AG09319 (cell line): ENCODE measurements around the gene NRF1.

Source experiments
- DNase-seq: peaks from one replicate; pipeline ENCODE4 v3.0.0-alpha.2; 2010; ENCODE audit warnings: low read depth; ENCODE audit errors: extremely low read depth
- TF ChIP-seq, protein P1 (sequence below): IDR thresholded peaks from 2 replicates; pipeline ENCODE4 v1.5.1; 2011; ENCODE audit warnings: low read depth, mild to moderate bottlenecking, inconsistent platforms, low read length, moderate library complexity

The NRF1 gene

DNA sequence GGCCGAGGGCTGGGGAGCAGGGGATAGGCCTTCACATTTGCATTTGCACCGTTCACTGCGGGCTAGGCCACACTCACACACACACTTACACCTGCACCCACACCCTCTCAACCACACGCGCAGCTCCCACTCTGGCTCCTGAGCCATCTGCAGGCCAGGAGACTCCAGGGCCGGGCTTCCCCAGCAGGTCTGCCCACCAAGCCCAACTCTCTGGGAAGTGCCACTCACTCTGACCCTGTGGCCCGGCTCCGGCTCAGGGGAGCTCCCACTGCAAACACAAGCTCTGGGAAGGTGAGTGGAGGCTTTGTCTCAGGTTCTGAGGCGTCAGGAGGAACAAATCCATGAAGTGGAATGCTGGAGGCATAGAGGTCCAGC, 157.9 kb downstream of the NRF1 start:
- TF ChIP-seq, protein P1, sequence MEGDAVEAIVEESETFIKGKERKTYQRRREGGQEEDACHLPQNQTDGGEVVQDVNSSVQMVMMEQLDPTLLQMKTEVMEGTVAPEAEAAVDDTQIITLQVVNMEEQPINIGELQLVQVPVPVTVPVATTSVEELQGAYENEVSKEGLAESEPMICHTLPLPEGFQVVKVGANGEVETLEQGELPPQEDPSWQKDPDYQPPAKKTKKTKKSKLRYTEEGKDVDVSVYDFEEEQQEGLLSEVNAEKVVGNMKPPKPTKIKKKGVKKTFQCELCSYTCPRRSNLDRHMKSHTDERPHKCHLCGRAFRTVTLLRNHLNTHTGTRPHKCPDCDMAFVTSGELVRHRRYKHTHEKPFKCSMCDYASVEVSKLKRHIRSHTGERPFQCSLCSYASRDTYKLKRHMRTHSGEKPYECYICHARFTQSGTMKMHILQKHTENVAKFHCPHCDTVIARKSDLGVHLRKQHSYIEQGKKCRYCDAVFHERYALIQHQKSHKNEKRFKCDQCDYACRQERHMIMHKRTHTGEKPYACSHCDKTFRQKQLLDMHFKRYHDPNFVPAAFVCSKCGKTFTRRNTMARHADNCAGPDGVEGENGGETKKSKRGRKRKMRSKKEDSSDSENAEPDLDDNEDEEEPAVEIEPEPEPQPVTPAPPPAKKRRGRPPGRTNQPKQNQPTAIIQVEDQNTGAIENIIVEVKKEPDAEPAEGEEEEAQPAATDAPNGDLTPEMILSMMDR: no peak
- no peak for DNase-seq

DNA sequence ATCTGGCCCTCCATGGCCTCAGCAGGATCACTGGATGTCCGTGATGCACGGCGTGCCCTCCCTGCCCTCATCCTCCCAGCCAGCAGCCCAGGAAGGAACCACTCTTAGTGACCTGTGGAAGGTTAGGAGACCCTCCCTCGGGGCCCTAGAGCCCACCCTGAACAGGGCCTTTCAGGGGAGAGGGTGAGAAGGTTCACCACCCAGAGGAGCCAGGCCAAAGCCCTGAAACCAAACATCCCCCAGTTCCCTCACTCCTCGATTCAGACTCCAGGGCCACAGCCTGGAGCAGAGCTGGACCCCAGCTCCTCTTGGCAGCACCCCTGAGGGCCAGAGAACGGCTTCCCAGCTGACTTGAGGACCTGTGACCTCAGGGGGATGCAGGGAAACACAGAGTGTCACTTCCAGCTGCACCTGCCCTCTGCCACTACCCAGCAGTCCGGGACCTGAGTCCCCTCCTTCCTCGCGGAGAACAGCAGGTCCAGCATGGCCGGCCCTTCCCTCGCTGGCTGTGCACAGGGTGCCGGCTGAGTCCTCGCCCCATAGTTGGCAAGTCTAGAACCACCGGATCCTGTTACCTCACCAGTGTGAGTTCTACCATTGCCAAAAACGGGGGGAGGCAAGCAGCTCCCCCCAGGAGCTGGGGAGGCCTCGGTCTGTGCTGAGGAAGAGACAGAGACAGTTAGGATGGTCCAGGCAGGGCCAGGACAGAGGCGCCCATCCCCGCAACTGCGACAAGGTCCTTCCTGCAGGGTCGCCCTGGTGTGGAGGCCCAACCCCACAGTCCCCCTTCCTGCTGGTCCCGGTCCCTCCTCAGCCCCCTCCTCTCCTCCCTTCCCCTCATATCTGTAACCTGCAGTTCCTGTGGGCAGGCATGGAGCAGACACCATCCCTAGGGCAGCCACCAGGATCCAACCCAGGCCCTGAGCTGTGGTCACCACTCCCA, 158.6 kb downstream of the NRF1 start:
- TF ChIP-seq, protein P1: no peak

DNA sequence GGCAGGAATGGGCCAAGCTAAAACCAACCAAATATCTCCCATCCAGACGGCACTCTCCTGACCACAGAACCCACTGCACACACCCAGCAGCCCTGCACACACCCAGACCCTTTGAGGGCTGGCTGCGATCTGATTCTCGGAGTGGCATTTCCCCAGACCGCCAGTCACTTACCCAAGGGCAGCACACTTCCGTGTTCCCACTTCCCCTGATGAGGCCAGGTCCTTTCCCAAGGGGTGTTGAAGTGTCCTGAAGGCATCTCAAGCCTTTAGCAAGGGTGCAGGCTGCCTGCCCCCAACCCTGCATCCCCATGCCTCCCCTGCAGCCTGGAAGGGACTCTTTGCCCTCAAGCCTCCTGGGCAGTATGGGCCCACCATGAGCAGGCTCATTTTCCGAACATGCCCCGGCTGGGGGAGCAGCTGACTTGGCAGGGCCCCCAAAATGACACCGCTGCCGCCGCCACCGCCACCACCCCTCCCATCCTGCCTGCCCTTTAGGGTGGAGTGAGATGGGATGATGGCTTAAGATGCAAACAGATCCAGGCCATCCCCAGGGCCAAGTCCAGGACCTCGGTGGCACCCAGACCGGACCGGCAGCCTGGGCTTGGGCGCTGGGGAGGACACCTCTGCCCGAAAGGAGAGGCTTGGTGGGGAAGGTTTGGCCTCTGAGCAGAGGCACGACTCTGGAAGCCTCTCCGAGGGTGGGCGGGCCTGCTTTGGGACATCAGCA, 159.8 kb downstream of the NRF1 start:
- TF ChIP-seq, protein P1: no peak
- DNase-seq: no peak

More for the DNA sequence above, 158.6 kb downstream of the NRF1 start:
- no peak for DNase-seq

DNA sequence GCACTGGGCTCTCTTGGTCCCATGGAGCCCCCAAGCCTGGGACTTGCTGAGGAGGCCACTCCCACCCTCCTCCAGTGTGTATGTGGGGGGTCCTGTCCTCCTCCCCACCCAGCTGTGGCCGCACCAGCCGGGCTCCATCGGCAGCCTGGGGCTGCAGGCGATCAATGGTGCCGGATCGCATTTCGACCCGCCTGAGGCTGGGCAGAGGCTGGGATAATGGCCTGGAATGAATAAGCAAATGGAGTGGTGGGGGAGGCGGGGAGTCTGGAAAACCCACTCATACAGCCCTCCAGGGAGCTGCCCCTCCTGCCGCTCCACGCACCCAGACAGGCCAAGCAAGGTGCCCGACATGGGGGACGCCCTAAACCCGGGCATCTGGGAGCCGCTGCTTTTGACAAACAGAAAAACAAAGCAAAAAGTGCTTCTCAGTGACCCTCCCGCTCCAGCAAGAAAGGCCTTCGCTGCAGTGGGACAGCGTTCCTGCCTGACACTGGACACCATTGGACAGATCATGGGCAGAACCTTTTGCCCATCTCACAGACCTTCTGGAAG, 160.5 kb downstream of the NRF1 start:
- no peak for DNase-seq
- TF ChIP-seq, protein P1: no peak

DNA sequence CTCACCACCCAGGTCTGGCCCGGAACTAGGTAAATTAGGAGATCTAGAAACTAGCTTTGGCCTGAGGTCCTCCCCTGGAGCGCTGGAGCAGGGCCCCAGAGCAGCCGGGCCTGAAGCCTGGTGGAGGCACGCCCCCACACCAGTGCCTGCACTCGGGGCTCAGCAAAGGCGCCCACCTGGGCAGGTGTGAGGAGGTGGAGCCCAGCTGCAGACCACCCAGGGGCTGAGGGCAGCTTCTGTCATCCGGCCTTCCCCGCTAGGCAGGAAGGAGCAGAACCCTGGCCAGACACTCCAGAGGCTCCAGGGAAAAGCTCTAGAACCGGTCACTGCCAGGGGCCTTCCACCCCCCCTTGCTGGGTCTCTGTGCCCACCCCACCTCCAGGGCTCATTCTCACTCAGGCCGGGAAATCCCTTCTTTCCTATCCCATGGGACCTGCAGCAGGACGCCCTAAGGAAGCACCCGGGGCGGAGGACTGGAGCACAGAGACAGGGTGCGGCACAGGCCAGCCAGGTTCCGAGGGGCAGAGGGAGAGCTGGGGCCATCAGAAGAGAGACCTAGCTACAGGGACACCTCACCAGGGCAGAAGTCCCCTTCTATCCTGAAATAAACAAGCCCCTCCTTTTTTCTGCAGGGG, 161.2 kb downstream of the NRF1 start:
- DNase-seq: no peak
- TF ChIP-seq, protein P1: no peak

DNA sequence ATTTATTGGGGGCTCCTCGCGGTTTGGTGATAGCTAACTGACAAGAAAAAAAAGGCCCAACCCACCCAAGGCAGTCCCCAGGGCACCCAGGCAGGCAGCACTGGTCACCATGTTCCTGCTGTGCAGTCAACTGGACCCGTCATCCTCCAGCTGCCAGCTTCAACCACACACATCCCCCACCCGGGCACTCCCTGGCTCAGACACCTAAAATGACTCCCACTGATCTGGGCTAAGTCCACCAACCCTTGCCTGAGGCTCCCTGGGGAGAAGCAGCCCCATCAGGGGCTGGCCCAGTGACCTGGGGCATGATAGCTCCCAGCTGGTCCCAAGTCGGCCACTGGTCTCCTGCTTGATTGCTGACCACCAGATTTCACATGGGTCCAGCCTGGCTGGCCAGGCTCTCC, 161.8 kb downstream of the NRF1 start:
- TF ChIP-seq, protein P1: no peak
- DNase-seq: no peak

DNA sequence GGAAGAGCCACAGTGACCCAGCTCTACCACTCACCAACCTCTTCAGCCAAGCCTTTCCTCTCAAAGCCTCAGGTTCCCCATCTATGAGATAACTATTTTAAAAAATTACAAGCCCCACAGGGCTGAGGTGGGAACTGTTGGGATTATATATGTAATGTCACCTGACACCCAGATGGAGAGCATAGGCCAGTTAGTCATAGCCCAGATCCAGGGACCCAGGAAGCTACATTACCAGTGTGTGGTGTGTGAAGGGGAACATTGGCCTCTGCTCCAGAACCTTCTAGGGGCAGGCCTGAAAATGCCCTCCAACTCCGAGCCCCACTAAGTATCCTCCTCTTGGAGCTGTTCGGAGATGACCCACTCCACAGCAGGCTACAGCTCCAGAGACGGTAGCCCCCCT, 162.4 kb downstream of the NRF1 start:
- TF ChIP-seq, protein P1: no peak
- no peak for DNase-seq
